AG04449 (cell line): Measurements from ENCODE around the gene LPP.

ENCODE experiments used
- CTCF ChIA-PET: fragments of 350-600 bp; formaldehyde crosslinking; extraction: SDS; loops from one replicate; lab custom pipeline; 2021; ENCODE audit warnings: antibody characterized with exemption; lab: Yijun Ruan, JAX
- POLR2A ChIA-PET: fragments of 400-600, 350-600 bp; formaldehyde crosslinking; extraction: SDS; loops from one replicate; lab custom pipeline; 2020; ENCODE audit warnings: antibody characterized with exemption, inconsistent platforms; lab: Yijun Ruan, JAX
- DNase-seq: peaks from one replicate; pipeline ENCODE4 v3.0.0-alpha.2; 2010; ENCODE audit warnings: low read depth, low spot score
- H3K4me3 ChIP-seq: 2 replicates; pipeline ENCODE4 v1.5.1; 2011; ENCODE audit warnings: low read depth, mild to moderate bottlenecking, control low read depth, low read length
- TF ChIP-seq, protein P1 (sequence below): IDR thresholded peaks from one replicate; pipeline ENCODE4 v1.5.1; 2011; ENCODE audit warnings: mild to moderate bottlenecking, moderate library complexity, low read length, control low read depth, inconsistent platforms; ENCODE audit not compliant: insufficient read depth; ENCODE audit errors: missing control alignments

Gene LPP

DNA sequence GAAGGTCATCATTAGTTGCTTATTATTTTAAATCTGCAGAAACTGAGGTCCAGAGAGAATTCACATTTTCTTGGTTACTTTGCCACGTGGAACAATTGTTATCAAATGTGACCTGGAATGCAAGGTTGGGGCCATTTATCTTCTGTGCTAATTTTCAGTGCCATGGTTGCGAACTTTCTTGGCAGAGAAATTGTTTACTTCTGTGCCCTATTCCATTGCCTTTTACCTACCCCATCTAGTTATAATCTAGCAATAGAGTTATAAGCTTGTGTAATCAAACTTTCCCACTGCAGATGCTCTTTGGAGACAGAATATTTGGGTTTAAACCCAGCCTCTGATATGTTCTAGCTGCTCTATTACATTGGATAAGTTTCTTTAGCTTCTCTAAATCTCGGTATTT is 242.9 kb downstream of the LPP start:
- TF ChIP-seq, protein P1, sequence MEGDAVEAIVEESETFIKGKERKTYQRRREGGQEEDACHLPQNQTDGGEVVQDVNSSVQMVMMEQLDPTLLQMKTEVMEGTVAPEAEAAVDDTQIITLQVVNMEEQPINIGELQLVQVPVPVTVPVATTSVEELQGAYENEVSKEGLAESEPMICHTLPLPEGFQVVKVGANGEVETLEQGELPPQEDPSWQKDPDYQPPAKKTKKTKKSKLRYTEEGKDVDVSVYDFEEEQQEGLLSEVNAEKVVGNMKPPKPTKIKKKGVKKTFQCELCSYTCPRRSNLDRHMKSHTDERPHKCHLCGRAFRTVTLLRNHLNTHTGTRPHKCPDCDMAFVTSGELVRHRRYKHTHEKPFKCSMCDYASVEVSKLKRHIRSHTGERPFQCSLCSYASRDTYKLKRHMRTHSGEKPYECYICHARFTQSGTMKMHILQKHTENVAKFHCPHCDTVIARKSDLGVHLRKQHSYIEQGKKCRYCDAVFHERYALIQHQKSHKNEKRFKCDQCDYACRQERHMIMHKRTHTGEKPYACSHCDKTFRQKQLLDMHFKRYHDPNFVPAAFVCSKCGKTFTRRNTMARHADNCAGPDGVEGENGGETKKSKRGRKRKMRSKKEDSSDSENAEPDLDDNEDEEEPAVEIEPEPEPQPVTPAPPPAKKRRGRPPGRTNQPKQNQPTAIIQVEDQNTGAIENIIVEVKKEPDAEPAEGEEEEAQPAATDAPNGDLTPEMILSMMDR = no peak
- H3K4me3 ChIP-seq = no peak overlapping the region
- ChIA-PET CTCF (interaction anchor here (1.5 kb wide), 1 partner anchor 657 kb away, joined by 4 read pairs; no protein-coding TSS in a partner anchor), POLR2A (no interaction called here)
- no peak for DNase-seq

DNA sequence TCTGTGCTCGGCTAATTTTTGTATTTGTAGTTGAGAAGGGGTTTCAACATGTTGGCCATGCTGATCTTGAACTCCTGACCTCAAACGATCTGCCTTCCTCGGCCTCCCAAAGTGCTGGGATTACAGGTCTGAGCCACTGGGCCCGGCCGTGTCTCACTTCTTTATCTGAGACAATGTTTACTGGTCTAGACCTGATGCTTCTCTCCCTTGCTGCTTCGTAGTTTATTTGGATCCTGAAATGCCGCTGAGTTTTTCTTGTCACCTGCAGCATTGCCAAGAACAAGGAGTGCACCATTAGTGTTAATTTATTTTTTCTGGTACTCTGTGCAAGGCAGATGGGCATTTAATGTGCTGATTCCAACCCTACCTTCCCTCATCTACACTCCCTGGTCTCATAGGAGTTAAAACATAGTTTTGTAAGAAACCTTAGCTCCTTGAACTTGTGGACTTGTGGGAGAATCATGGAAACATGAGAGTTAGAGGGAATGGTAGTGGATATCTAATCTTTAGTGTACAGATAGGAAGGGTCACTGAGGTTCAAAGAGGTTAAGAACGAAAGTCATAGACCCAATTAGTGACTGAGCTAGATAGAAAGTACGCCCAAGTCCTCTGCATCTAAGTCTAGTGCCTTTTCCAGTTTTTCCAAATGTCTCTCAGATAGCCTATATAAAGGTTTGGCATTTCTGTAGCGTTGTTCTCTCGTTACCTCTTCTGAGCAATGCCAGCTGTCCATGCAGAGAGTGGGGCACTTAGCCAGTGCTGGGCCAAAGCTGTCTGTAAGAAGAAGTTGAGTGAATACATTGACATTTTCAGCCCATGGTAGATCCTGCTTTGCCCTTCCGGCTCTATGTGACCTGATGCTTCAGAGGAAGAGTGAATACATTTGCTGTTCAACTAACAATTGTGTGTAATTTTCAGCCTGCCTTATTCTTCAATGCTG is 244.1 kb downstream of the LPP start:
- TF ChIP-seq, protein P1 = no peak
- ChIA-PET POLR2A (no interaction called here), CTCF (interaction anchor here (1.0 to 1.5 kb wide), 2 partner anchors 657 to 658 kb away, joined by 4 read pairs; no protein-coding TSS in a partner anchor)
- no peak overlapping the region for H3K4me3 ChIP-seq
- DNase-seq = no peak

DNA sequence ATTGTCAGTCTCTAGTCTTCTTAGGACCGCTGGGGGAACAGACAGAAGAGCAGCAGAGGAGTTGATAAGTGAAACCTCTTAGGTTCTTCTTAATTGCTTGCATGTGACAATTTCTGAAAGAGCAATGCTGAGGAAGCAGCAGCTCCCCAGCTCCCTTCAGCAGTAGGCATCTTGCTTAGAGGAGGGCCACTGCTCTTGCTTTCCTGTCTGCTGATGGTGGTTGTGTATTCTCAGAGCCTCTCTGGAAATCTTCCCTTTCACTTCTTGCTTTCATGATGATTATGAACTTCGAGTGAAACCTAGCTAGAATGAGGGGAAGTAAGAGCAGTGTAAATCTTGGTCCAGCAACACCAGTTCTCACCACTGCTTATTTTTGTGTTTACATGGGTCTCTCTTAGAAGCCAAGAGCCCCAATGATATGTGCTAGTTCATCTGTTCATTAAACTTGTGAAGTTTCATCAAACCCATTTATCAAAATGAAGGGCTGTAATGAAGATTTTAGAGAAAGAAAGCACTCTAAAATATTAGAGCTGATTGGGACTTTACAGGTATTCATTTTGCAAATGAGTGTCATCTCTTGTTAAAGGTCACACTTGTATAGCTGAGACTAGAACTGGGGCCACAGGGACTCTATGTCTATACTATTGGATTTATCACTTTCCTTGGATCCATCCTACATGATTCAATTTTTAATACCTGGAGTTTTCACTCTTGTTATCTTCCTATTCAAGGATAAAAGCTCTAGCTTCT is 246.7 kb downstream of the LPP start:
- no peak overlapping the region for H3K4me3 ChIP-seq
- DNase-seq = no peak
- POLR2A ChIA-PET = interaction anchor here (0.6 kb wide), 1 partner anchor 182 kb away, joined by 3 read pairs; no protein-coding TSS in a partner anchor
- CTCF ChIA-PET = interaction anchor here (1.0 to 1.9 kb wide), 2 partner anchors 555 to 660 kb away, joined by 4 to 8 read pairs; no protein-coding TSS in a partner anchor
- TF ChIP-seq, protein P1 = no peak

DNA sequence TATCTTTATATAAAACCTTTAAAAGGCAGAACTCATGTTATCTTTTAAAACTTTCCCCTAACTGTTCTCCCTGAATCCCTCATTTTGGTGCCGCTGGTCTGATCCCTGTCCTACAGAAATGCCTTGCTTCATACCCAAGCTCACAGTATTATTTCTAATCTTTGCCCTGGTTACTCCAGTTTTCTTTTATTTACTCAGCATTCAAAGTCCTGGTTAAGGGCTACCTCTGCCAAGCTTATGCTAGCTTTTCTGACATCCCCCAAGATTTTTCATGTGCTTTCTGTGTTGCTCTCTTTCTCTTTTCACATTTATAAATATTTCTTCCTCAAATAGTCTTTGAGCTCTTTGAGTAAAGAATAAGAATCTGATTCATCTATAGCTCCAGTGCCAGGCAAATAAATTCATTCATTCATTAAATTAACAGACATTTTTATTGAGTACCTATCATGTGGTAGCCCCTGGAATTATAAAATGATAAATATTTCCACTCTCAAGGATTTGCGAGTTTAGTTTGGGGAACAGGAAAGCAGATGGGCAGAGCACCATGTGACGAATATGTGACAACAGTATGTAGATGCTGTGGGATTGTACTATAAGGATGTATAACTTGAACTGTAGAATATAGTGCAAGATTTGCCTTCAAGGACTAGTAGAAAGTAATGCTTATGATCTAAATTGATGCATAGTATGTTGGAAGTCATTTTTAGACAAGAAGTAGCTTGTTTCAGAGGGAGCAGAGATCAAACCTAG is 247.5 kb downstream of the LPP start:
- H3K4me3 ChIP-seq = no peak overlapping the region
- CTCF ChIA-PET = interaction anchor here (1.0 to 1.9 kb wide), 3 partner anchors 554 to 662 kb away, joined by 3 to 8 read pairs (median 4); no protein-coding TSS in a partner anchor
- no peak for DNase-seq
- TF ChIP-seq, protein P1 = no peak
- POLR2A ChIA-PET = interaction anchor here (0.6 kb wide), 1 partner anchor 181 kb away, joined by 3 read pairs; no protein-coding TSS in a partner anchor

DNA sequence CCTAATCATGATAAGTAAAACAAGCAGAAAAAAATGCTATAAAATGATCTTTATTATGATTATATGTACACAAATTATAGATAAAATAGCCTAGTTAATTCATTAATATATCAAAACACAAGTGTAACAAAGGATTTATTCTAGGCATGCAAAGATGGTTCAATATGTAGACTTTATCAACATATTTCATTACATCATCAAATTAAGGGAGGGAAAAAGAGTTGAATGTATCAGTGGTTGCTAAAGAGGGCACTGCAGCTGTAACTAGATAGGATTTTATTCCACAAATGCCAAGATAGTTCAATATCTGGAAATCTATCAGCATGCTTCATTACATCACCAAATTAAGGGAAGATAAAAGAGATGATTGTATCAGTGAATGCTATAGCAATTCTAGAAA is 248.3 kb downstream of the LPP start:
- TF ChIP-seq, protein P1 = no peak
- POLR2A ChIA-PET = no interaction called here
- H3K4me3 ChIP-seq = no peak overlapping the region
- CTCF ChIA-PET = interaction anchor here (1.0 kb wide), 2 partner anchors 15 to 663 kb away, joined by 3 read pairs; no protein-coding TSS in a partner anchor
- DNase-seq = no peak
